Measurements from ENCODE around the gene GRM8.

DNA sequence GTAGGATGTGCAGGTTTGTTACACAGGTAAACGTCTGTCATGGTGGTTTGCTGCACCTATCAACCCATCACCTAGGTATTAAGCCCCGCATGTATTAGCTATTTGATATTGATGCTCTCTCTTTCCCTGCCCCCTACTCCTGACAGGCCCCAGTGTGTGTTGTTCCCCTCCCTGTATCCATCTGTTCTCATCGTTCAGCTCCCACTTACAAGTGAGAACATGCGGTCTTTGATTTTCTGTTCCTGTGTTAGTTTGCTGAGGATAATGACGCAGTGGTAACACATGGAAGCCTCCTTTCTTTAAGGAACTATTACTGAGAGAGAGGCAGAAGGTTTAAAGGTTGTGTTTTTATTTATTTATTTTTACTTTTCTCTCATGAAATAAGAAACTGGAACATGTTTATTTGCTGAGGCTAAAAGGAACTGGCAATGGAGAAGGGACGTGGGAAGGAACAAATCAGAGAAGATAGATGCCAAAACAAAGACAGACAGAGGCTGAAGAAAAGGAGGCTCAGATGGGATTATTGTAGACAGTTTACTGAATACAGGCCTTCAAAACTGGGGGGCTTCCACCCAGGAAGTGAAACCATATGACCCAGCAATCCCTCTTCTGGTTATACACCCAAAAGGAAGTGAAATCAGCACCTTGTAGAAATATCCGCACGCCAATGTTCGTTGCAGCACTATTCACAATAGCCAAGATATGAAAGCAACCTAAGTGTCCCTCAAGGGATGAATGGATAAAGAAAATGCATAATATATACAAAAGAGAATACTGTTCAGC, 556.3 kb downstream of the GRM8 start:
- TF ChIP-seq, protein P1, sequence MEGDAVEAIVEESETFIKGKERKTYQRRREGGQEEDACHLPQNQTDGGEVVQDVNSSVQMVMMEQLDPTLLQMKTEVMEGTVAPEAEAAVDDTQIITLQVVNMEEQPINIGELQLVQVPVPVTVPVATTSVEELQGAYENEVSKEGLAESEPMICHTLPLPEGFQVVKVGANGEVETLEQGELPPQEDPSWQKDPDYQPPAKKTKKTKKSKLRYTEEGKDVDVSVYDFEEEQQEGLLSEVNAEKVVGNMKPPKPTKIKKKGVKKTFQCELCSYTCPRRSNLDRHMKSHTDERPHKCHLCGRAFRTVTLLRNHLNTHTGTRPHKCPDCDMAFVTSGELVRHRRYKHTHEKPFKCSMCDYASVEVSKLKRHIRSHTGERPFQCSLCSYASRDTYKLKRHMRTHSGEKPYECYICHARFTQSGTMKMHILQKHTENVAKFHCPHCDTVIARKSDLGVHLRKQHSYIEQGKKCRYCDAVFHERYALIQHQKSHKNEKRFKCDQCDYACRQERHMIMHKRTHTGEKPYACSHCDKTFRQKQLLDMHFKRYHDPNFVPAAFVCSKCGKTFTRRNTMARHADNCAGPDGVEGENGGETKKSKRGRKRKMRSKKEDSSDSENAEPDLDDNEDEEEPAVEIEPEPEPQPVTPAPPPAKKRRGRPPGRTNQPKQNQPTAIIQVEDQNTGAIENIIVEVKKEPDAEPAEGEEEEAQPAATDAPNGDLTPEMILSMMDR (IDR thresholded peaks at IDR 0.05; ENCODE audit: borderline replicate concordance, extremely low read depth, low read length, poor library complexity, severe bottlenecking) = no peak
- no peak for TF ChIP-seq EZH2 (IDR thresholded peaks at IDR 0.05; ENCODE audit: borderline replicate concordance, low read depth, low read length, severe bottlenecking)

All from DND-41 (cell line).